Transverse colon (tissue), 4 donors: ENCODE data around the gene PDLIM3.
"Not testable (repeated sequence)": the region's sequence is repeated elsewhere in the genome, so short reads cannot be mapped to it uniquely, and the experiment has no call there.

ENCODE experiments used
- POLR2A ChIP-seq: fragments of 450-650 bp; IDR thresholded peaks from one replicate; pipeline ENCODE4 v1.6.1; 2016; ENCODE audit warnings: antibody characterized with exemption, mild to moderate bottlenecking, moderate library complexity
- POLR2AphosphoS5 ChIP-seq, 3 donors: sonication (generic); formaldehyde crosslinking; IDR thresholded peaks; one replicate each; pipeline ENCODE4 v1.6.1; 2016; ENCODE audit warnings: antibody characterized with exemption in 3 of 3
- TF ChIP-seq, protein P1 (sequence below), 5 experiments: fragments of 200-600 bp in 3 of 5; fragments of 450-650 bp in 2 of 5; sonication (generic) in 3 of 5; IDR thresholded peaks; 1 replicate in 2 of 5; 2 replicates in 3 of 5; pipeline ENCODE4 v1.5.1; 2016 to 2017; ENCODE audit warnings: antibody characterized with exemption in 5 of 5, inconsistent platforms in 3 of 5, mild to moderate bottlenecking in 2 of 5, moderate library complexity in 1 of 5

DNA sequence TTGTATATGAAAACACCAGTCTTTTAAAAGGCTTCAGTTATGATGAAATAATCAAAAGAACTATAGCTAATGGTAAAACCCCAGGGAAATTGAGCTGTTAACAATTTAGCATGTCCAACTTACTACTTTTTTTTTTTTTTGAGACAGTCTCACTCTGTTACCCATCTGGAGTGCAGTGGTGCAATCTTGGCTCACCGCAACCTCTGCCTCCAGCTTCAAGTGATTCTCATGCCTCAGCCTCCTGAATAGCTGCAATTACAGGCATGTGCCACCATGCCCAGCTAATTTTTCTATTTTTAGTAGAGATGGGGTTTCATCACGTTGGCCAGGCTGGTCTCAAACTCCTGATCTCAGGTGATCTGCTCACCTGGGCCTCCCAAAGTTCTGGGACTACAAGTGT is 24.1 kb downstream of the PDLIM3 start:
- TF ChIP-seq, protein P1, sequence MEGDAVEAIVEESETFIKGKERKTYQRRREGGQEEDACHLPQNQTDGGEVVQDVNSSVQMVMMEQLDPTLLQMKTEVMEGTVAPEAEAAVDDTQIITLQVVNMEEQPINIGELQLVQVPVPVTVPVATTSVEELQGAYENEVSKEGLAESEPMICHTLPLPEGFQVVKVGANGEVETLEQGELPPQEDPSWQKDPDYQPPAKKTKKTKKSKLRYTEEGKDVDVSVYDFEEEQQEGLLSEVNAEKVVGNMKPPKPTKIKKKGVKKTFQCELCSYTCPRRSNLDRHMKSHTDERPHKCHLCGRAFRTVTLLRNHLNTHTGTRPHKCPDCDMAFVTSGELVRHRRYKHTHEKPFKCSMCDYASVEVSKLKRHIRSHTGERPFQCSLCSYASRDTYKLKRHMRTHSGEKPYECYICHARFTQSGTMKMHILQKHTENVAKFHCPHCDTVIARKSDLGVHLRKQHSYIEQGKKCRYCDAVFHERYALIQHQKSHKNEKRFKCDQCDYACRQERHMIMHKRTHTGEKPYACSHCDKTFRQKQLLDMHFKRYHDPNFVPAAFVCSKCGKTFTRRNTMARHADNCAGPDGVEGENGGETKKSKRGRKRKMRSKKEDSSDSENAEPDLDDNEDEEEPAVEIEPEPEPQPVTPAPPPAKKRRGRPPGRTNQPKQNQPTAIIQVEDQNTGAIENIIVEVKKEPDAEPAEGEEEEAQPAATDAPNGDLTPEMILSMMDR (IDR thresholded peaks at IDR 0.05) = not testable (repeated sequence)
- not testable (repeated sequence) for TF ChIP-seq POLR2A; POLR2AphosphoS5 (IDR thresholded peaks at IDR 0.05)
